Measurements from ENCODE around the gene PPARG.

PPARG gene

DNA sequence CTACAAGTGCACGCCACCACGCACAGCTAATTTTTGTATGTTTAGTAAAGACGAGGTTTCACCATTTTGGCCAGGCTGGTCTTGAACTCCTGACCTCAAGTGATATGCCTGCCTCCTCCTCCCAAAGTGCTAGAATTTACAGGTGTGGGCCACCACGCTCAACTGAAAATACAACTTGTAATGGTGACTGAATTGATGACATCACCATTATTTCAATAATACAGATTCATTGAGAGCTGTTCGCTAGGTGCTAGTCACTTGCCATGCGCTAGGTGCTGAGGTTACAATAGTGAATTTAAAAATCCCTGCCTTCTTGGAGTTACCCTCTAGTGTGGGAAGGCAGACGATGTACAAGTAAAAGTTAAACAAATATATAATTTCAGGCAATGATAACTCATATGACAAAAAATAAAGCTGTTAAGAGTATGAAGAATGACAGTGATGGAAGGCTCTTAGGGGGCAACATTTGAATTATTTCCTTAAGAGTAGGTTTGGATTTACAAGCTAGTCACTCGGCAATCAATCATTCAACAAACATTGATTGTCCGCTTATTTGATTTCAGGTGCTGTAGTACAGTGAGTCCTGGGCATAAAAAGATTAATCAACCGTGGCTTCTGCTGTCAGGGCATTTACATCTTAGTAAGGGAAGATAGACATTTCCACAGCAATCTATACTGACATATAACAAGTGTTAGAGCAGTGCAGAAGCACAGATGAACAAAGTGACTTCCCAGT, 9.1 kb upstream of the PPARG start:
- no peaks in the 10 kb centered on the region for H3K4me1 ChIP-seq (ENCODE audit: insufficient read depth, low read length, severe bottlenecking)
- no peaks in the 10 kb centered on the region for H3F3A ChIP-seq (ENCODE audit: insufficient read depth, low read length)
- H3K27ac ChIP-seq (ENCODE audit: low read depth, low read length, poor library complexity, severe bottlenecking): no peak overlapping the region
- no peaks in the 10 kb centered on the region for H3K9me3 ChIP-seq (ENCODE audit: low read length)
- no peaks in the 10 kb centered on the region for H3K9me2 ChIP-seq (ENCODE audit: low read depth, low read length)
- H3K27me3 ChIP-seq (ENCODE audit: insufficient read depth, low read length): no peaks in the 10 kb centered on the region; the same call in 1 of the 2 replicates
- no peak for TF ChIP-seq EZH2 (IDR thresholded peaks at IDR 0.05; ENCODE audit: borderline replicate concordance, low read length)
- TF ChIP-seq, protein P1, sequence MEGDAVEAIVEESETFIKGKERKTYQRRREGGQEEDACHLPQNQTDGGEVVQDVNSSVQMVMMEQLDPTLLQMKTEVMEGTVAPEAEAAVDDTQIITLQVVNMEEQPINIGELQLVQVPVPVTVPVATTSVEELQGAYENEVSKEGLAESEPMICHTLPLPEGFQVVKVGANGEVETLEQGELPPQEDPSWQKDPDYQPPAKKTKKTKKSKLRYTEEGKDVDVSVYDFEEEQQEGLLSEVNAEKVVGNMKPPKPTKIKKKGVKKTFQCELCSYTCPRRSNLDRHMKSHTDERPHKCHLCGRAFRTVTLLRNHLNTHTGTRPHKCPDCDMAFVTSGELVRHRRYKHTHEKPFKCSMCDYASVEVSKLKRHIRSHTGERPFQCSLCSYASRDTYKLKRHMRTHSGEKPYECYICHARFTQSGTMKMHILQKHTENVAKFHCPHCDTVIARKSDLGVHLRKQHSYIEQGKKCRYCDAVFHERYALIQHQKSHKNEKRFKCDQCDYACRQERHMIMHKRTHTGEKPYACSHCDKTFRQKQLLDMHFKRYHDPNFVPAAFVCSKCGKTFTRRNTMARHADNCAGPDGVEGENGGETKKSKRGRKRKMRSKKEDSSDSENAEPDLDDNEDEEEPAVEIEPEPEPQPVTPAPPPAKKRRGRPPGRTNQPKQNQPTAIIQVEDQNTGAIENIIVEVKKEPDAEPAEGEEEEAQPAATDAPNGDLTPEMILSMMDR (IDR thresholded peaks at IDR 0.05; ENCODE audit: low read length): no peak
- H3K4me3 ChIP-seq (ENCODE audit: low read depth, low read length, poor library complexity, severe bottlenecking): no peak overlapping the region
- no peak overlapping the region for H3K4me2 ChIP-seq (ENCODE audit: low read length)
- H3K79me2 ChIP-seq (ENCODE audit: insufficient read depth, low read length): no peaks in the 10 kb centered on the region
- H3K9ac ChIP-seq (ENCODE audit: low read length): no peak overlapping the region
- H4K20me1 ChIP-seq (ENCODE audit: insufficient read depth, low read length): no peaks in the 10 kb centered on the region
- no peaks in the 10 kb centered on the region for H3K36me3 ChIP-seq (ENCODE audit: insufficient read depth, low read length)
- no peak overlapping the region for H2AFZ ChIP-seq (ENCODE audit: low read length)

DNA sequence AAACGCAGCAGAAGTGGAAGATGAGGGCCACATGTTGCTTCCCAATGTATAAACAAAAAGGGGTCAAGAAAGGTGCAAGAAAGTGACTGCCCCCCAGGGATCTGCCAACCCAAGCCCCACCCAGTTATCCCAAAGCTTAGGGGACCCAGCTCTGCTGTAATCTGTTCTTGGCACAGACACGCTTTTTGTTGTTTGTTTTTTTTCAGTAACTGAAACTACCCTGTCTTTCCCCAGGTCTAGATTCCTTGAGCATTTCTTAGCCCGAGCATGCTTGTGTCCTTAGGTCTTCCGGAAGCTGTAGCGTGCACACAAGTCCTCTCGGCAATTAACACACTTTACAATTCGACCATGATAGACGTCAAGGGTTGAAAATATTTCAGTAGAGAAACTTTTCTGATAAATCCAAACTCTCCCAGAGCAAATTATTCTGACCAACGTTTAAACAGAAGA, 8.5 kb upstream of the PPARG start:
- Histone ChIP-seq H3K27me3 (ENCODE audit: insufficient read depth, low read length) (no peaks in the 10 kb centered on the region; the same call in 1 of the 2 replicates), H3K27ac (ENCODE audit: low read depth, low read length, poor library complexity, severe bottlenecking) (no peak overlapping the region), H3K79me2 (ENCODE audit: insufficient read depth, low read length) (no peaks in the 10 kb centered on the region), H3K9me3 (ENCODE audit: low read length) (no peaks in the 10 kb centered on the region), H3K9ac (ENCODE audit: low read length) (no peak overlapping the region), H3K4me2 (ENCODE audit: low read length) (no peak overlapping the region), H2AFZ (ENCODE audit: low read length) (no peak overlapping the region), H4K20me1 (ENCODE audit: insufficient read depth, low read length) (no peaks in the 10 kb centered on the region), H3K9me2 (ENCODE audit: low read depth, low read length) (no peaks in the 10 kb centered on the region), H3K36me3 (ENCODE audit: insufficient read depth, low read length) (no peaks in the 10 kb centered on the region), H3K4me3 (ENCODE audit: low read depth, low read length, poor library complexity, severe bottlenecking) (no peak overlapping the region), H3F3A (ENCODE audit: insufficient read depth, low read length) (no peaks in the 10 kb centered on the region), H3K4me1 (ENCODE audit: insufficient read depth, low read length, severe bottlenecking) (no peaks in the 10 kb centered on the region)
- no peak for TF ChIP-seq EZH2 (IDR thresholded peaks at IDR 0.05; ENCODE audit: borderline replicate concordance, low read length)
- TF ChIP-seq, protein P1 (IDR thresholded peaks at IDR 0.05; ENCODE audit: low read length): no peak

DNA sequence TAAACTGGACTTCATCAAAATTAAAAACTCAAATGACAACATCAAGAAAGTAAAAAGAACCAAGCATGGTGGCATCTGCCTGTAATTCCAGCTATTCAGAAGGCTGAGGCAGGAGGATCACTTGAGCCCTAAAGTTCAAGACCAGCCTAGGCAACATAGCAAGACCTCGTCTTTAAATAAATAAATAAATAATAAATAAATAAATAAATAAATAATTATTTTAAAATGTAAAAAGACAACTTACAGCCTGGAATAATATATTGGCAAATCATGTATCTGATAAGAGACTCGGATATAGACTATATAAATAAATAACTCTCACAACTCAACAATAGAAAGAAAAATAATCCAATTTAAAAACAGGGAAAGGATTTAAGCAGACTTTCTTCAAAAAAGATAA, 4.3 kb upstream of the PPARG start:
- H3K9me3 ChIP-seq (ENCODE audit: low read length): no peaks in the 10 kb centered on the region

More for the DNA sequence above, 4.3 kb upstream of the PPARG start:
- no peak overlapping the region for H3K9ac ChIP-seq (ENCODE audit: low read length)
- no peak overlapping the region for H3K27ac ChIP-seq (ENCODE audit: low read depth, low read length, poor library complexity, severe bottlenecking)
- no peaks in the 10 kb centered on the region for H3K9me2 ChIP-seq (ENCODE audit: low read depth, low read length)
- no peak for TF ChIP-seq EZH2 (IDR thresholded peaks at IDR 0.05; ENCODE audit: borderline replicate concordance, low read length)
- TF ChIP-seq, protein P1 (IDR thresholded peaks at IDR 0.05; ENCODE audit: low read length): no peak
- no peaks in the 10 kb centered on the region for H3K79me2 ChIP-seq (ENCODE audit: insufficient read depth, low read length)
- no peaks in the 10 kb centered on the region; the same call in 1 of the 2 replicates for H3K27me3 ChIP-seq (ENCODE audit: insufficient read depth, low read length)
- H4K20me1 ChIP-seq (ENCODE audit: insufficient read depth, low read length): no peaks in the 10 kb centered on the region
- H3K36me3 ChIP-seq (ENCODE audit: insufficient read depth, low read length): no peaks in the 10 kb centered on the region
- H3K4me3 ChIP-seq (ENCODE audit: low read depth, low read length, poor library complexity, severe bottlenecking): no peak overlapping the region
- no peaks in the 10 kb centered on the region for H3K4me1 ChIP-seq (ENCODE audit: insufficient read depth, low read length, severe bottlenecking)
- H2AFZ ChIP-seq (ENCODE audit: low read length): no peak overlapping the region
- H3F3A ChIP-seq (ENCODE audit: insufficient read depth, low read length): no peaks in the 10 kb centered on the region
- no peak overlapping the region for H3K4me2 ChIP-seq (ENCODE audit: low read length)
